H1 (cell line): ENCODE results near the gene ADAMTS8. TPM values are rescaled to one million over a fixed set of nuclear protein-coding genes. Genes with fewer than 3 reads are reported as not detected.
A peak's percentile ranks its signal among the peaks of the same experiment; 100 is the strongest.

ENCODE experiments used
- CTCF ChIA-PET: fragments of 300-600 bp; sonication (Branson Sonifier 250); formaldehyde crosslinking; loops from one replicate; lab custom pipeline; 2021; ENCODE audit not compliant: partially characterized antibody; lab: Charles Lee
- POLR2A ChIA-PET: fragments of 300-600 bp; sonication (Branson Sonifier 250); formaldehyde crosslinking; loops from one replicate; lab custom pipeline; 2021; ENCODE audit warnings: inconsistent platforms; ENCODE audit not compliant: partially characterized antibody; lab: Charles Lee
- DNase-seq, 2 experiments: peaks; one replicate each; pipeline versions ENCODE4 v3.0.0 to v3.0.0-alpha.2; 2010 to 2022; ENCODE audit warnings: low spot score in 2 of 2, low read depth in 1 of 2, mixed read lengths in 1 of 2
- FAIRE-seq: peaks from 2 replicates; lab custom pipeline; 2011; peaks lifted over from hg19 to GRCh38; lab: Jason Lieb, UNC
- H2AFZ ChIP-seq: 2 replicates; pipeline ENCODE4 v1.8.1; 2012; ENCODE audit warnings: low read length, inconsistent platforms
- H2AK5ac ChIP-seq: 2 replicates; pipeline ENCODE4 v1.6.1; 2013; ENCODE audit warnings: low read depth, low read length
- H2BK120ac ChIP-seq: replicated peaks from 2 replicates; pipeline ENCODE3; 2013; ENCODE audit warnings: low read depth, low read length, inconsistent platforms
- H2BK12ac ChIP-seq: 2 replicates; pipeline ENCODE4 v1.6.1; 2013; ENCODE audit warnings: low read depth, low read length
- H2BK15ac ChIP-seq: 2 replicates; pipeline ENCODE4 v1.6.1; 2013; ENCODE audit warnings: low read length
- H2BK20ac ChIP-seq: 2 replicates; pipeline ENCODE4 v1.6.1; 2013; ENCODE audit warnings: low read length
- H2BK5ac ChIP-seq: 2 replicates; pipeline ENCODE4 v1.6.1; 2013; ENCODE audit warnings: low read depth, low read length
- H3K14ac ChIP-seq: 2 replicates; pipeline ENCODE4 v1.6.1; 2013; ENCODE audit warnings: inconsistent platforms; ENCODE audit not compliant: insufficient read length
- H3K18ac ChIP-seq: 2 replicates; pipeline ENCODE4 v1.6.1; 2013; ENCODE audit warnings: low read length; ENCODE audit errors: extremely low read depth
- H3K23ac ChIP-seq: 2 replicates; pipeline ENCODE4 v1.6.1; 2013; ENCODE audit warnings: inconsistent platforms; ENCODE audit not compliant: insufficient read length
- H3K23me2 ChIP-seq: 2 replicates; pipeline ENCODE4 v1.6.1; 2013; ENCODE audit warnings: low read depth, low read length
- H3K27ac ChIP-seq: 2 replicates; pipeline ENCODE4 v1.6.1; 2011; ENCODE audit warnings: low read depth, low read length, inconsistent platforms
- H3K27me3 ChIP-seq, 4 experiments: replicated peaks in 1 of 4; 1 replicate in 1 of 4; 2 replicates in 3 of 4; pipeline versions ENCODE4 v1.6.1 to v1.8.1; 2011 to 2013; ENCODE audit warnings: low read length in 3 of 4, mild to moderate bottlenecking in 3 of 4, inconsistent platforms in 2 of 4, mixed read lengths in 2 of 4, moderate library complexity in 1 of 4; ENCODE audit not compliant: control insufficient read depth in 3 of 4, insufficient read depth in 3 of 4; ENCODE audit errors: extremely low read depth in 1 of 4
- H3K36me3 ChIP-seq, 4 experiments: 2 replicates each; pipeline versions ENCODE4 v1.6.1 to v1.8.1; 2011 to 2013; ENCODE audit warnings: mild to moderate bottlenecking in 4 of 4, low read length in 3 of 4, moderate library complexity in 2 of 4, control low read depth in 1 of 4, inconsistent platforms in 1 of 4; ENCODE audit not compliant: insufficient read depth in 4 of 4, control insufficient read depth in 2 of 4
- H3K4ac ChIP-seq: replicated peaks from 2 replicates; pipeline ENCODE3; 2013; ENCODE audit warnings: low read length, low read depth, mixed read lengths, inconsistent platforms; ENCODE audit not compliant: insufficient read length
- H3K4me1 ChIP-seq, 4 experiments: replicated peaks in 1 of 4; 1 replicate in 1 of 4; 2 replicates in 3 of 4; pipeline versions ENCODE4 v1.6.1 to v1.8.1; 2011 to 2013; ENCODE audit warnings: low read length in 3 of 4, inconsistent platforms in 2 of 4, mixed read lengths in 1 of 4; ENCODE audit not compliant: insufficient read depth in 4 of 4, control insufficient read depth in 3 of 4
- H3K4me2 ChIP-seq, 2 experiments: 2 replicates each; pipeline versions ENCODE4 v1.6.1 to v1.8.1; 2011 to 2013; ENCODE audit warnings: low read depth in 2 of 2, low read length in 2 of 2, control low read depth in 1 of 2, inconsistent platforms in 1 of 2, mild to moderate bottlenecking in 1 of 2; ENCODE audit not compliant: insufficient read depth in 1 of 2
- H3K4me3 ChIP-seq, 4 experiments: fragments of 200-600, 300-600 bp in 1 of 4; sonication (generic), shearing (Covaris generic), sonication (Bioruptor Twin) in 1 of 4; 2 replicates each; pipeline versions ENCODE4 v1.5.1 to v1.8.1; 2011 to 2016; ENCODE audit warnings: low read length in 4 of 4, low read depth in 3 of 4, control low read depth in 2 of 4, inconsistent platforms in 2 of 4, mild to moderate bottlenecking in 2 of 4, mixed read lengths in 1 of 4, moderate library complexity in 1 of 4; ENCODE audit not compliant: insufficient read depth in 2 of 4; ENCODE audit errors: extremely low read depth in 1 of 4
- H3K56ac ChIP-seq: replicated peaks from 2 replicates; pipeline ENCODE3; 2013; ENCODE audit warnings: low read depth, mild to moderate bottlenecking, mixed read lengths, low read length, inconsistent platforms; ENCODE audit not compliant: insufficient read length
- H3K79me1 ChIP-seq: 2 replicates; pipeline ENCODE4 v1.6.1; 2013; ENCODE audit warnings: low read depth, low read length, control low read depth
- H3K79me2 ChIP-seq, 2 experiments: 2 replicates each; pipeline versions ENCODE4 v1.6.1 to v1.8.1; 2012 to 2013; ENCODE audit warnings: low read length in 2 of 2, mild to moderate bottlenecking in 2 of 2, inconsistent platforms in 1 of 2; ENCODE audit not compliant: insufficient read depth in 2 of 2, control insufficient read depth in 1 of 2
- H3K9ac ChIP-seq, 4 experiments: replicated peaks in 1 of 4; 1 replicate in 1 of 4; 2 replicates in 3 of 4; pipeline versions ENCODE4 v1.6.1 to v1.8.1; 2011 to 2013; ENCODE audit warnings: low read depth in 3 of 4, low read length in 3 of 4, control low read depth in 2 of 4, mild to moderate bottlenecking in 2 of 4, moderate library complexity in 2 of 4, inconsistent platforms in 1 of 4; ENCODE audit errors: extremely low read depth in 1 of 4
- H3K9me3 ChIP-seq, 2 experiments: 2 replicates each; pipeline versions ENCODE4 v1.6.1 to v1.8.1; 2012 to 2013; ENCODE audit warnings: mild to moderate bottlenecking in 2 of 2, moderate library complexity in 2 of 2, control low read depth in 1 of 2, inconsistent platforms in 1 of 2, low read depth in 1 of 2, low read length in 1 of 2, mixed read lengths in 1 of 2; ENCODE audit not compliant: insufficient read depth in 2 of 2
- H4K20me1 ChIP-seq, 2 experiments: replicated peaks in 1 of 2; 2 replicates each; pipeline versions ENCODE3 to v1.8.1; 2011 to 2013; ENCODE audit warnings: inconsistent platforms in 2 of 2, low read length in 2 of 2, mild to moderate bottlenecking in 1 of 2; ENCODE audit not compliant: insufficient read depth in 2 of 2, control insufficient read depth in 1 of 2
- H4K5ac ChIP-seq: 2 replicates; pipeline ENCODE4 v1.6.1; 2013; ENCODE audit warnings: low read length, low read depth, mixed read lengths, inconsistent platforms; ENCODE audit not compliant: insufficient read length
- H4K8ac ChIP-seq: 2 replicates; pipeline ENCODE4 v1.8.0; 2013; ENCODE audit warnings: mild to moderate bottlenecking, moderate library complexity, low read length, inconsistent platforms; ENCODE audit not compliant: insufficient read depth; ENCODE audit errors: extremely low read depth
- H4K91ac ChIP-seq: replicated peaks from 2 replicates; pipeline ENCODE3; 2013; ENCODE audit warnings: low read length, mixed read lengths, inconsistent platforms; ENCODE audit not compliant: insufficient read length
- BCL11A ChIP-seq, 2 experiments: IDR thresholded peaks; one replicate each; pipeline ENCODE4 v1.6.1; 2011; ENCODE audit warnings: low read depth in 2 of 2, low read length in 2 of 2, mild to moderate bottlenecking in 2 of 2
- EZH2 ChIP-seq: fragments of 200-600 bp; sonication (generic); IDR thresholded peaks from 2 replicates; pipeline ENCODE4 v1.7.1; 2012; ENCODE audit warnings: low read depth, mild to moderate bottlenecking, moderate library complexity, low read length, inconsistent platforms; ENCODE audit not compliant: severe bottlenecking
- POLR2A ChIP-seq, 2 experiments: IDR thresholded peaks; 1 replicate in 1 of 2; 2 replicates in 1 of 2; pipeline ENCODE4 v1.6.1; 2011; ENCODE audit warnings: low read depth in 2 of 2, low read length in 2 of 2, mild to moderate bottlenecking in 2 of 2; ENCODE audit errors: control extremely low read depth in 1 of 2
- POU5F1 ChIP-seq: IDR thresholded peaks from 2 replicates; pipeline ENCODE4 v1.6.1; 2011; ENCODE audit warnings: low read depth, mild to moderate bottlenecking, low read length, moderate library complexity
- RFX5 ChIP-seq: IDR thresholded peaks from 2 replicates; pipeline ENCODE4 v1.6.1; 2011; ENCODE audit warnings: low read depth, low read length, improper control_type of control experiment, borderline replicate concordance
- SIN3A ChIP-seq, 2 experiments: IDR thresholded peaks in 1 of 2; conservative IDR thresholded peaks in 1 of 2; 2 replicates each; pipeline ENCODE4 v1.6.1; 2011 to 2012; ENCODE audit warnings: low read length in 2 of 2, improper control_type of control experiment in 1 of 2, low read depth in 1 of 2, mild to moderate bottlenecking in 1 of 2
- SIX5 ChIP-seq: IDR thresholded peaks from 2 replicates; pipeline ENCODE4 v1.6.1; 2011; ENCODE audit warnings: mild to moderate bottlenecking, low read depth, low read length
- TAF1 ChIP-seq: IDR thresholded peaks from 2 replicates; pipeline ENCODE4 v1.6.1; 2011; ENCODE audit warnings: mild to moderate bottlenecking, low read depth, low read length
- TBP ChIP-seq: IDR thresholded peaks from 2 replicates; pipeline ENCODE4 v1.6.1; 2011; ENCODE audit warnings: low read depth, low read length, improper control_type of control experiment
- WGBS, 2 experiments: shearing (Covaris generic) in 1 of 2; methylation state at CpG; one replicate each; pipeline versions ENCODE4 v1.1.6 to v1.1.7; 2013 to 2015; ENCODE audit warnings: low lambda C conversion rate in 2 of 2, mixed read lengths in 2 of 2, inconsistent platforms in 1 of 2, low coverage in 1 of 2, missing lambda C conversion rate in 1 of 2; ENCODE audit not compliant: insufficient replicate concordance in 2 of 2, insufficient coverage in 1 of 2, insufficient read length in 1 of 2; ENCODE audit errors: extremely low coverage in 1 of 2, missing lambda C conversion rate in 1 of 2; 5-methylcytosine and 5-hydroxymethylcytosine counted together
- polyA plus RNA-seq, 7 experiments: library from polyadenylated mRNA; depleted of rRNA in 3 of 7; stranded (reverse) in 5 of 7; unstranded in 2 of 7; fragments of >200 nt in 5 of 7; fragments of 200-250 nt in 2 of 7; gene quantifications; 1 replicate in 5 of 7; 2 replicates in 1 of 7; 4 replicates in 1 of 7; pipeline versions ENCODE4 v1.2.1 to v1.2.3, GENCODE V29; 2011 to 2013; ENCODE audit warnings: missing spikeins in 2 of 7, mixed read lengths in 2 of 7
- total RNA-seq: library from RNA; stranded (reverse); fragmentation: NEBNext Ultra II Directional; extraction: Animal tissue kit (Norgen Biotek cat#: 25700); gene quantifications from 2 replicates; pipeline ENCODE4 v1.2.1, GENCODE V29; 2021
- TF ChIP-seq, protein P1 (sequence below): IDR thresholded peaks from 2 replicates; pipeline ENCODE4 v1.6.1; 2012; ENCODE audit warnings: inconsistent platforms

Gene ADAMTS8
- total and polyA plus RNA-seq, 2 of the 8 experiments (the other 6 are each of a cell fraction or from before 2014, with no cell fraction given) = 9.3 to 16.6 TPM

DNA sequence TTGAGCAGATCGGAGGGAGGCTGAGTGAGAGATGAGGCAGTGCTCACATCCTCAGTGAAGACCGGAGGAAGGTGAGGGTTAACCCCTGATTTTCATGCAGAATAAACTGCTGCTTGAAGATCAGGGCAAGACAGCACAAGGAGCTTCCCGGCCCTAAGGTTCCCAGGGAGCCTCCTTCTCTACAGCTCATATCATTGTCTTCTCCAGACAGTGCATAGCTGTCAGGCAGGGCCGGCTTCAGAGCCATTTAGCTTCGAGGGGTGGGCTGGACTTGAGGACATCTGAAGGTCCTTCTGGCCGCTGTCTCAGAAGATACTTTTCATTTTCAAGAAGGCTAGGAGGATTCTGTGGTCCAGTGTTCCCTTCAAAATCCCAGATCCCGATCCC, 7.2 kb downstream of the ADAMTS8 start:
- DNase-seq = no peak
- no peak overlapping the region for H4K8ac ChIP-seq

More for the DNA sequence above, 7.2 kb downstream of the ADAMTS8 start:
- Histone ChIP-seq H3K56ac (no peak overlapping the region), H2BK12ac (0 out of 2 replicates have a peak overlapping the region, but pooled peaks have one; percentile 29), H2AFZ (no peak overlapping the region), H2BK20ac (peak overlapping the region; percentile 34; the same call in 1 of the 2 replicates), H3K4me2 (no peak overlapping the region), H3K4me3 (no peak overlapping the region), H4K5ac (no peak overlapping the region), H2BK120ac (no peak overlapping the region), H2BK5ac (no peak overlapping the region), H3K4me1 (no peaks in the 10 kb centered on the region; a peak in 1 of 7 replicates), H3K27me3 (peaks cover 0 to under 1% (median under 1%) of the 10 kb centered on the region in 4 experiments; a peak in 4 of 7 replicates), H3K79me1 (no peaks in the 10 kb centered on the region; the same call in 1 of the 2 replicates), H3K4ac (no peak overlapping the region), H4K20me1 (no peaks in the 10 kb centered on the region), H4K91ac (no peak overlapping the region)
- CTCF ChIA-PET = interaction anchor here (0.6 to 1.9 kb wide), 4 partner anchors 10 to 422 kb away, joined by 3 to 11 read pairs (median 4); no protein-coding TSS in a partner anchor
- no peak for FAIRE-seq
- WGBS, 2 experiments = 88% methylated on average over 7 of the region's 7 CpGs; no CpG with 5 or more reads in 1 of the 2 experiments
- TF ChIP-seq RFX5 (no peak), POU5F1 (no peak), SIN3A (conservative IDR thresholded peaks at IDR 0.05 in 1 of 2, IDR thresholded peaks at IDR 0.05 in 1 of 2; ENCODE audit: low read depth in 1 of 2, low read length in 2 of 2) (no peak), POLR2A (IDR thresholded peaks at IDR 0.05; ENCODE audit: control extremely low read depth in 1 of 2, low read depth in 2 of 2, low read length in 2 of 2) (no peak), EZH2 (no peak), TBP (no peak), BCL11A (IDR thresholded peaks at IDR 0.05; ENCODE audit: low read depth in 2 of 2, low read length in 2 of 2) (no peak), TAF1 (no peak), SIX5 (no peak)
- TF ChIP-seq, protein P1, sequence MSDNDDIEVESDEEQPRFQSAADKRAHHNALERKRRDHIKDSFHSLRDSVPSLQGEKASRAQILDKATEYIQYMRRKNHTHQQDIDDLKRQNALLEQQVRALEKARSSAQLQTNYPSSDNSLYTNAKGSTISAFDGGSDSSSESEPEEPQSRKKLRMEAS = no peak
- TF ChIP-seq, all 59 proteins: peak for 0
- no peaks in the 10 kb centered on the region for H3K79me2 ChIP-seq
- peak overlapping the region; percentile 6; the same call in 1 of the 2 replicates for H2AK5ac ChIP-seq
- H3K27ac ChIP-seq = no peak overlapping the region
- H3K23me2 ChIP-seq = no peaks in the 10 kb centered on the region
- no peak overlapping the region for H3K14ac ChIP-seq
- H3K18ac ChIP-seq = no peak overlapping the region
- no peak overlapping the region for H3K9ac ChIP-seq
- POLR2A ChIA-PET = interaction anchor here (1.2 to 2.3 kb wide), 2 partner anchors 12 to 108 kb away, joined by 3 to 4 read pairs; no protein-coding TSS in a partner anchor
- H3K23ac ChIP-seq = no peak overlapping the region
- H3K9me3 ChIP-seq = no peaks in the 10 kb centered on the region
- 0 out of 8 replicates have a peak, but pooled peaks cover 0 to 2% (median 0%) of the 10 kb centered on the region in 4 experiments for H3K36me3 ChIP-seq
- no peak overlapping the region; the same call in 1 of the 2 replicates for H2BK15ac ChIP-seq
